ENCODE results near the gene MIS18A.

- no peak for TF ChIP-seq CTCF (IDR thresholded peaks at IDR 0.05; ENCODE audit: poor library complexity, severe bottlenecking)
- TF ChIP-seq POLR2AphosphoS5 (IDR thresholded peaks at IDR 0.05) = no peak
Measured at GRCh38 chr21:32260130-32260529, 18.7 kb downstream of the MIS18A start.

Data from neural cell (in vitro differentiated cells).